ENCODE results near the gene ADGRF3.
A peak's percentile ranks its signal among the peaks of the same experiment; 100 is the strongest.
"Not testable (repeated sequence)": the region's sequence is repeated elsewhere in the genome, so short reads cannot be mapped to it uniquely, and the experiment has no call there.

ADGRF3 gene

GRCh38 chr2:26346454-26347053 is at the start of gene ADGRF3:
Gene ADGRF3 (minus strand): TSS chr2:26346789. CDS start chr2:26346234, 555 bp downstream.
- DNase-seq, result peak; percentile 58

GRCh38 chr2:26395394-26395793 is 48.8 kb upstream of the ADGRF3 start:
- DNase-seq, result no peak

- no peak for DNase-seq
Measured at GRCh38 chr2:26394694-26395093, 48.1 kb upstream of the ADGRF3 start.

GRCh38 chr2:26387189-26387588 is 40.6 kb upstream of the ADGRF3 start:
- no peak for DNase-seq

- DNase-seq, result no peak
Measured at GRCh38 chr2:26384597-26384996, 38.0 kb upstream of the ADGRF3 start.

GRCh38 chr2:26384183-26384582 is 37.6 kb upstream of the ADGRF3 start:
- no peak for DNase-seq

- no peak for DNase-seq
Measured at GRCh38 chr2:26382564-26382963, 36.0 kb upstream of the ADGRF3 start.

- DNase-seq, result no peak
Measured at GRCh38 chr2:26380281-26380680, 33.7 kb upstream of the ADGRF3 start.

- no peak for DNase-seq
Measured at GRCh38 chr2:26376799-26377198, 30.2 kb upstream of the ADGRF3 start.

- DNase-seq, result not testable (repeated sequence)
Measured at GRCh38 chr2:26370909-26371308, 24.3 kb upstream of the ADGRF3 start.

GRCh38 chr2:26369664-26370063 is 23.1 kb upstream of the ADGRF3 start:
- DNase-seq, result not testable (repeated sequence)

- no peak for DNase-seq
Measured at GRCh38 chr2:26366957-26367356, 20.4 kb upstream of the ADGRF3 start.

- DNase-seq, result no peak
Measured at GRCh38 chr2:26364669-26365068, 18.1 kb upstream of the ADGRF3 start.

- no peak for DNase-seq
Measured at GRCh38 chr2:26363958-26364357, 17.4 kb upstream of the ADGRF3 start.

- no peak for DNase-seq
Measured at GRCh38 chr2:26363323-26363722, 16.7 kb upstream of the ADGRF3 start.

- DNase-seq, result no peak
Measured at GRCh38 chr2:26359886-26360473, 13.4 kb upstream of the ADGRF3 start.

- no peak for DNase-seq
Measured at GRCh38 chr2:26356771-26357170, 10.2 kb upstream of the ADGRF3 start.

- no peak for DNase-seq
Measured at GRCh38 chr2:26356111-26356510, 9.5 kb upstream of the ADGRF3 start.

- no peak for DNase-seq
Measured at GRCh38 chr2:26355038-26355995, 8.7 kb upstream of the ADGRF3 start.

GRCh38 chr2:26354469-26354868 is 7.9 kb upstream of the ADGRF3 start:
- DNase-seq, result not testable (repeated sequence)

- DNase-seq, result no peak
Measured at GRCh38 chr2:26352892-26353291, 6.3 kb upstream of the ADGRF3 start.

GRCh38 chr2:26351375-26352090 is 4.9 kb upstream of the ADGRF3 start:
- no peak for DNase-seq

- DNase-seq, result no peak
Measured at GRCh38 chr2:26349690-26350089, 3.1 kb upstream of the ADGRF3 start.
